Hepatocyte (in vitro differentiated cells): ENCODE results near the gene GIPC2.

Source experiments
- EZH2 ChIP-seq: fragments of 200-600 bp; sonication (generic); IDR thresholded peaks from 2 replicates; pipeline ENCODE4 v1.6.1; 2016; ENCODE audit warnings: antibody characterized with exemption, mild to moderate bottlenecking, borderline replicate concordance
- TF ChIP-seq, protein P1 (sequence below): fragments of 200-600 bp; sonication (generic); IDR thresholded peaks from 2 replicates; pipeline ENCODE4 v1.5.1; 2016; ENCODE audit warnings: antibody characterized with exemption, mild to moderate bottlenecking; ENCODE audit not compliant: poor library complexity

DNA sequence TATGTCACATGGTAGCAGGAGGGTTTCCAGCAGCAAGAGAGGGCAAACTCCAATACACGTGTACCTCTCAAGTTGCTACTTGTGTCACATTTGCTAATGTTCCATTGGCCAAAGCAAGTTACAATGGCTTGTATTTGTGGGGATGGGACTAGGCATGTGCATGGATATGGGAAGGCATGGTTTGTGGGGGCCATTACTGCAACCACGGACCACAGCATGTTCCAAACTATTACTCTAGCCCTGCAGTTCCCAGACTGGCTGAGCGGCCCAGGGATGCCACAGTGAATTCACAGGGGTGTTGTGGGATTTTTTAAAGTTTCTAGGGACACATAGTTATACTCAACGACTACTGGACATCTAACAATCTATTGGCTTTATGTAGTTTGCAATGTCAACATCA lies 133.1 kb downstream of the GIPC2 start:
- TF ChIP-seq, protein P1, sequence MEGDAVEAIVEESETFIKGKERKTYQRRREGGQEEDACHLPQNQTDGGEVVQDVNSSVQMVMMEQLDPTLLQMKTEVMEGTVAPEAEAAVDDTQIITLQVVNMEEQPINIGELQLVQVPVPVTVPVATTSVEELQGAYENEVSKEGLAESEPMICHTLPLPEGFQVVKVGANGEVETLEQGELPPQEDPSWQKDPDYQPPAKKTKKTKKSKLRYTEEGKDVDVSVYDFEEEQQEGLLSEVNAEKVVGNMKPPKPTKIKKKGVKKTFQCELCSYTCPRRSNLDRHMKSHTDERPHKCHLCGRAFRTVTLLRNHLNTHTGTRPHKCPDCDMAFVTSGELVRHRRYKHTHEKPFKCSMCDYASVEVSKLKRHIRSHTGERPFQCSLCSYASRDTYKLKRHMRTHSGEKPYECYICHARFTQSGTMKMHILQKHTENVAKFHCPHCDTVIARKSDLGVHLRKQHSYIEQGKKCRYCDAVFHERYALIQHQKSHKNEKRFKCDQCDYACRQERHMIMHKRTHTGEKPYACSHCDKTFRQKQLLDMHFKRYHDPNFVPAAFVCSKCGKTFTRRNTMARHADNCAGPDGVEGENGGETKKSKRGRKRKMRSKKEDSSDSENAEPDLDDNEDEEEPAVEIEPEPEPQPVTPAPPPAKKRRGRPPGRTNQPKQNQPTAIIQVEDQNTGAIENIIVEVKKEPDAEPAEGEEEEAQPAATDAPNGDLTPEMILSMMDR: no peak
- TF ChIP-seq EZH2: no peak
